Measurements from ENCODE around the gene FANCF. TPM values are rescaled to one million over a fixed set of nuclear protein-coding genes. Genes with fewer than 3 reads are reported as not detected.

The FANCF gene
- total RNA-seq, 1 experiment from 2014 or later: 11.1 TPM

Other genes starting within 250 kb of the FANCF start
- gene GAS2, start 40.8 kb upstream of the FANCF start, total RNA-seq (2014; rRNA removed; shearing (Covaris generic); ENCODE audit: low replicate concordance): 0.86 TPM in 1 of 2 replicates, not detected in the other
- gene SVIP, start 204.0 kb upstream of the FANCF start, total RNA-seq (2014; rRNA removed; shearing (Covaris generic); ENCODE audit: low replicate concordance): not detected in 2 replicates
- not detected in 2 replicates for gene CCDC179, start 234.7 kb upstream of the FANCF start, total RNA-seq (2014; rRNA removed; shearing (Covaris generic); ENCODE audit: low replicate concordance)

All from Karpas-422 (cell line).